HG03108 (cell line): ENCODE measurements around the gene ASAP2.
"Not testable (repeated sequence)": the region's sequence is repeated elsewhere in the genome, so short reads cannot be mapped to it uniquely, and the experiment has no call there.

Source experiments
- ATAC-seq: cut with Tn5 transposase; IDR thresholded peaks from one replicate; pipeline ENCODE4 v1.9.1; 2021; ENCODE audit warnings: moderate library complexity; ENCODE audit not compliant: unreplicated experiment

The ASAP2 gene

GRCh38 chr2:9250091-9250490 lies 43.5 kb downstream of the ASAP2 start:
- no peak for ATAC-seq

GRCh38 chr2:9250498-9251153 lies 44.0 kb downstream of the ASAP2 start:
- no peak for ATAC-seq

- ATAC-seq = no peak
Observed at GRCh38 chr2:9251154-9252001, 44.8 kb downstream of the ASAP2 start.

- ATAC-seq = no peak
Observed at GRCh38 chr2:9252002-9252357, 45.4 kb downstream of the ASAP2 start.

GRCh38 chr2:9255416-9255815 lies 48.8 kb downstream of the ASAP2 start:
- no peak for ATAC-seq

GRCh38 chr2:9256147-9256546 lies 49.5 kb downstream of the ASAP2 start:
- ATAC-seq = no peak

GRCh38 chr2:9256570-9257043 lies 50.0 kb downstream of the ASAP2 start:
- ATAC-seq = no peak

GRCh38 chr2:9258501-9258900 lies 51.9 kb downstream of the ASAP2 start:
- no peak for ATAC-seq

- no peak for ATAC-seq
Observed at GRCh38 chr2:9258953-9259399, 52.4 kb downstream of the ASAP2 start.

- ATAC-seq = no peak
Observed at GRCh38 chr2:9260464-9260918, 53.9 kb downstream of the ASAP2 start.

GRCh38 chr2:9261231-9261883 lies 54.7 kb downstream of the ASAP2 start:
- no peak for ATAC-seq

GRCh38 chr2:9262671-9263171 lies 56.1 kb downstream of the ASAP2 start:
- ATAC-seq = no peak

GRCh38 chr2:9263428-9263827 lies 56.8 kb downstream of the ASAP2 start:
- no peak for ATAC-seq

- ATAC-seq = no peak
Observed at GRCh38 chr2:9264301-9264700, 57.7 kb downstream of the ASAP2 start.

GRCh38 chr2:9266711-9267110 lies 60.1 kb downstream of the ASAP2 start:
- ATAC-seq = no peak

GRCh38 chr2:9267286-9267685 lies 60.7 kb downstream of the ASAP2 start:
- not testable (repeated sequence) for ATAC-seq

GRCh38 chr2:9268301-9269080 lies 61.9 kb downstream of the ASAP2 start:
- no peak for ATAC-seq

GRCh38 chr2:9269295-9269694 lies 62.7 kb downstream of the ASAP2 start:
- no peak for ATAC-seq

GRCh38 chr2:9269695-9270360 lies 63.2 kb downstream of the ASAP2 start:
- no peak for ATAC-seq

GRCh38 chr2:9271091-9271490 lies 64.5 kb downstream of the ASAP2 start:
- no peak for ATAC-seq
